Loucy (cell line): ENCODE measurements around the gene MSH2.

Experiments used
- CTCF ChIP-seq: fragments of 200-600 bp; sonication (generic); conservative IDR thresholded peaks from 2 replicates; pipeline ENCODE4 v1.5.1; 2014; ENCODE audit warnings: mild to moderate bottlenecking, antibody characterized with exemption, low read length
- EZH2phosphoT487 ChIP-seq: fragments of 200-600 bp; IDR thresholded peaks from 2 replicates; pipeline ENCODE4 v1.6.1; 2018; ENCODE audit warnings: antibody characterized with exemption, mild to moderate bottlenecking, moderate library complexity, borderline replicate concordance

DNA sequence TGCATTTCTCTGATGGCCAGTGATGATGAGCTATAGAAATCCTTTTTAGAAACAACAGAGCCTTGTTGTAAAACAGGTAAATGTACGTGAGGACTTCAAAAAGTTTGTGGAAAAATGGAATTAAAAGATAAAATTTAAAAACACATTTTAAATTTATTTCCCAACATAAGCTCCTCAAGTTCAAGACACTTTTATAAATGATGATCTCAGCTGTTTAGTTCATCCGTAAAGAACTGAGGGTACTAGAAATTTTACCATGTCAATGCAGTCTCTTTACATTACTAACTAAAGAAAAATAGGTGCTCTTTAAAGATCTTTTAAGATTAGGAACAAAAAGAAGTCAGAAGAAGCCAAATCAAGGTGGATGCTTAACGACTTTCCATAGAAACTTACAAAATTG, 52.5 kb downstream of the MSH2 start:
- no peak for TF ChIP-seq CTCF
- no peak for TF ChIP-seq EZH2phosphoT487
